Activated CD8-positive, alpha-beta memory T cell treated with anti-CD3 and anti-CD28 coated beads for 36 hours (primary cell): ENCODE data around the gene CYRIA. TPM values are rescaled to one million over a fixed set of nuclear protein-coding genes. Genes with fewer than 3 reads are reported as not detected.

Source experiments
- CTCF ChIA-PET: fragments of 350-600 bp; sonication (Branson Sonifier 250); formaldehyde crosslinking; loops from one replicate; lab custom pipeline; 2021; ENCODE audit warnings: antibody characterized with exemption; lab: Charles Lee
- POLR2A ChIA-PET: fragments of 350-600 bp; sonication (Branson Sonifier 250); formaldehyde crosslinking; loops from one replicate; lab custom pipeline; 2021; ENCODE audit warnings: antibody characterized with exemption; lab: Charles Lee
- total RNA-seq, 2 experiments: library from RNA; stranded (reverse); gene quantifications; one replicate each; pipeline ENCODE4 v1.2.3, GENCODE V29; 2021

The CYRIA gene
- total RNA-seq, 2 experiments from 2014 or later, result 0.75 to 0.95 TPM

DNA sequence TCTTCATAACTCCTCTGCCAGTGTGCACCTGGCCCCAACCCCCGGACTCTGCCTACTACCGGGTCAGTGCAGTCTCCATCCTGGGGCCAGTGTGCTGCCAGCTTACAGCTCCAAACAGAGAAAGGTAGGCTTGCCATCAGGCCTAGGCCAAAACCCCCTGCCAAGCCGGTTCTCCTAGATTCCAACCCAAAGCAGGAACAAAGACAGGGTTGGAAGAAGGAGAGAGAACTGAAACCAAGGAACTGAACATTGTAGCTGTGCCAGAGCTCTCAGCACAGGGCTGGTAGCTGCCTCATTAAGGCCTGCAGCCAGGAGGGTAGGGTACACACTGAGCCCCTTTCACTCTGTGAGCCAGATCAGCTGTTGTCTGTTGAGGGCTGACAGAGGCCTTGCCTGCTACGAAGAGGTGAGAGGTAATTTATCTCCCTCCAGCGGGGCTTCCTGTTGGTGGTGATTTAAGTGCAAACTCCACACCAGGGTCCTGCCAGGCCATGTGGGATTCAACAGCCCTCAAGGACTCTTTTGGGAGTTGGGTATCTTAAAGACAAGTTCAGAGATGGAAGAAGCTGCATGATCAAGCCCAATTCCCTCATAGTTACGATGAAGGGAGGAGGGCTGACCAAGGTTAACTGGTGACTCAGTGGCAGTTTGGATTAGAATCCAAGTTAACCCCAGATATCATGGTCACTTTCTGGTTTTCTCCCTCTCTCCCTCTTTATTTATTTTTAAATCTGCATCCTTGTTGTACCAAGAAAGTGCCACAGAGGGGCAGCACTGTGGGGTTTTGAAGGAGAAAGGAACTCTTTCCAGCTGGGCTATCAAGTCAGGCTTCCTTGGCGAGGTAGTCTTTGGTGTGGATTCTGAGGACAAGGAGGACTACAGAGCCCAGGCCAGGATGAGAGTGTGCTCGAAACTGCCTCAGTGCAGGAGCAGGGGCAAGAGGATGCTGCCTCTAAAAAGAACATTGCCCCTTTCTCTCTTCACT lies 48.1 kb downstream of the CYRIA start:
- ChIA-PET POLR2A (no interaction called here), CTCF (interaction anchor here (0.8 to 1.0 kb wide), 2 partner anchors 9 to 139 kb away, joined by 3 to 4 read pairs; no protein-coding TSS in a partner anchor)
